CD4-positive, alpha-beta memory T cell (primary cell): Measurements from ENCODE around the gene SRRM5. TPM values are rescaled to one million over a fixed set of nuclear protein-coding genes. Genes with fewer than 3 reads are reported as not detected.

Source experiments
- CTCF ChIA-PET: fragments of 350-600 bp; sonication (Branson Sonifier 250); formaldehyde crosslinking; loops from one replicate; lab custom pipeline; 2021; ENCODE audit warnings: inconsistent platforms; ENCODE audit not compliant: partially characterized antibody; lab: Charles Lee
- POLR2A ChIA-PET: fragments of 350-600 bp; sonication (Branson Sonifier 250); formaldehyde crosslinking; loops from one replicate; lab custom pipeline; 2021; ENCODE audit not compliant: partially characterized antibody; lab: Charles Lee
- DNase-seq, 5 donors: peaks; one replicate each; pipeline versions ENCODE4 v3.0.0 to v3.0.0-alpha.2; 2020 to 2022; ENCODE audit warnings: mixed read lengths in 1 of 5
- H3K27ac ChIP-seq: one replicate; pipeline ENCODE4 v1.7.0; 2013; ENCODE audit warnings: low read depth, low read length
- H3K27me3 ChIP-seq: 2 replicates; pipeline ENCODE4 v1.7.0; 2013; ENCODE audit warnings: mild to moderate bottlenecking, low read length, moderate library complexity; ENCODE audit not compliant: insufficient read depth
- H3K36me3 ChIP-seq: 2 replicates; pipeline ENCODE4 v1.7.0; 2013; ENCODE audit warnings: mild to moderate bottlenecking, low read length, moderate library complexity; ENCODE audit not compliant: insufficient read depth
- H3K4me1 ChIP-seq: 2 replicates; pipeline ENCODE4 v1.7.0; 2013; ENCODE audit warnings: mild to moderate bottlenecking, low read length, moderate library complexity; ENCODE audit not compliant: insufficient read depth
- H3K4me3 ChIP-seq, 2 donors: one replicate each; pipeline ENCODE4 v1.7.0; 2013; ENCODE audit warnings: low read length in 2 of 2, mild to moderate bottlenecking in 1 of 2
- H3K9me3 ChIP-seq, 2 donors: one replicate each; pipeline ENCODE4 v1.7.0; 2013; ENCODE audit warnings: low read length in 2 of 2, control low read depth in 1 of 2; ENCODE audit not compliant: control insufficient read depth in 1 of 2
- H3K27ac Mint-ChIP-seq, 7 donors: one replicate each; pipeline ENCODE4 v1.8.0; 2020 to 2021; ENCODE audit warnings: mixed read lengths in 7 of 7, mild to moderate bottlenecking in 6 of 7, inconsistent platforms in 3 of 7, moderate library complexity in 3 of 7
- H3K27me3 Mint-ChIP-seq, 2 donors: one replicate each; pipeline ENCODE4 v1.8.0; 2020 to 2021; ENCODE audit warnings: mixed read lengths in 2 of 2
- H3K36me3 Mint-ChIP-seq, 2 donors: one replicate each; pipeline ENCODE4 v1.8.0; 2020 to 2021; ENCODE audit warnings: mixed read lengths in 2 of 2, inconsistent platforms in 1 of 2, mild to moderate bottlenecking in 1 of 2
- H3K4me1 Mint-ChIP-seq, 4 donors: one replicate each; pipeline ENCODE4 v1.8.0; 2020 to 2021; ENCODE audit warnings: mixed read lengths in 4 of 4, mild to moderate bottlenecking in 1 of 4
- H3K4me3 Mint-ChIP-seq, 8 donors: one replicate each; pipeline ENCODE4 v1.8.0; 2020 to 2021; ENCODE audit warnings: mixed read lengths in 8 of 8, mild to moderate bottlenecking in 7 of 8, moderate library complexity in 6 of 8, inconsistent platforms in 3 of 8
- H3K9me3 Mint-ChIP-seq, 8 donors: one replicate each; pipeline ENCODE4 v1.8.0; 2020 to 2021; ENCODE audit warnings: mixed read lengths in 8 of 8, mild to moderate bottlenecking in 5 of 8, inconsistent platforms in 3 of 8, moderate library complexity in 1 of 8
- intact Hi-C: fragments of 100-400 bp; cut with micrococcal nuclease; formaldehyde crosslinking; loops from one replicate; pipeline ENCODE4 v1.15.1; 2023
- polyA plus RNA-seq, 2 donors: library from polyadenylated mRNA; unstranded; fragments of 300-500 nt; fragmentation: Illumina TruSeq; gene quantifications; one replicate each; pipeline ENCODE4 v1.2.3, GENCODE V29; 2021
- total RNA-seq, 2 experiments: library from RNA; stranded (reverse); gene quantifications; one replicate each; pipeline ENCODE4 v1.2.3, GENCODE V29; 2021

Gene SRRM5
- total and polyA plus RNA-seq, 4 experiments from 2014 or later: 0.10 to 0.99 (median 0.83) TPM; not detected in 1

GRCh38 chr19:43575955-43576878 is 35.7 kb upstream of the SRRM5 start:
- Histone ChIP-seq H3K9me3 (no peaks in the 10 kb centered on the region), H3K4me1 (peaks cover 23% of the 10 kb centered on the region), H3K27me3 (no peaks in the 10 kb centered on the region), H3K27ac (peak overlapping the region; percentile 42), H3K36me3 (no peaks in the 10 kb centered on the region), H3K4me3 (peak overlapping the region in 1 of 2 donors; percentile 58)
- peaks cover 15 to 65% (median 31%) of the 10 kb centered on the region in 4 donors for H3K4me1 Mint-ChIP-seq
- H3K4me3 Mint-ChIP-seq: peak overlapping the region; percentile 61 to 97 (median 96)
- peaks cover 0 to 2% of the 10 kb centered on the region in 2 donors for H3K27me3 Mint-ChIP-seq
- no peak for DNase-seq
- H3K36me3 Mint-ChIP-seq: peaks cover 5 to 18% of the 10 kb centered on the region in 2 donors
- H3K27ac Mint-ChIP-seq: peak overlapping the region; percentile 68 to 99 (median 98)
- POLR2A ChIA-PET: interaction anchor here (3.3 to 4.1 kb wide), 3 partner anchors 13 to 21 kb away, joined by 25 to 49 read pairs (median 29); partner anchors contain the start of genes IRGQ and ZNF576
- intact Hi-C loops: loop anchor here (1.0 to 5.0 kb wide), 5 partner anchors 14 to 72 kb away; partner anchors contain the start of genes IRGQ, PHLDB3, ZNF428 and ZNF575
- no peaks in the 10 kb centered on the region for H3K9me3 Mint-ChIP-seq
- CTCF ChIA-PET: interaction anchor here (1.9 to 3.3 kb wide), 3 partner anchors 11 to 20 kb away, joined by 5 to 48 read pairs (median 31); partner anchors contain the start of genes IRGQ and ZNF576

DNA sequence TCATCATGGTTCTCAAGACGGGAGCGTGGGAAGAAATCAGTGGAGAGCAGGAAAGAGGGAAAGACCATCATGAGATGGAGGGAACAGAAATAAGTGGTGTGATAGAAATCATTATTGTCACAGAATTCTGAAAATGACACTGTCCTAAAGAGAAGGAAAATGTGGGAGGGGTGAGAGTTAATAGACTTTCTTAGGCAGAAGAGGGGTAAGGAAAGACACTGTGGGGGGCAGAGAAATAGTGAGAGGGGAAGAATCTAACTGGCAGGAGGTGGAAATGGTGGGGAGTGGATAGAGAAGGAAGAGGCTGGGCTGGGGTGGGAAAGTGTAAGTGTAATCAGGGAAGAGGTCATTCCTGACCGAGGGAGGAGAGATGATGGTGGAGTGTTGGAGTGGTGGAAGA is 33.1 kb upstream of the SRRM5 start:
- intact Hi-C loops: loop anchor here (5.0 kb wide), 1 partner anchor 46 kb away; the partner anchor contains the start of gene ZNF575

DNA sequence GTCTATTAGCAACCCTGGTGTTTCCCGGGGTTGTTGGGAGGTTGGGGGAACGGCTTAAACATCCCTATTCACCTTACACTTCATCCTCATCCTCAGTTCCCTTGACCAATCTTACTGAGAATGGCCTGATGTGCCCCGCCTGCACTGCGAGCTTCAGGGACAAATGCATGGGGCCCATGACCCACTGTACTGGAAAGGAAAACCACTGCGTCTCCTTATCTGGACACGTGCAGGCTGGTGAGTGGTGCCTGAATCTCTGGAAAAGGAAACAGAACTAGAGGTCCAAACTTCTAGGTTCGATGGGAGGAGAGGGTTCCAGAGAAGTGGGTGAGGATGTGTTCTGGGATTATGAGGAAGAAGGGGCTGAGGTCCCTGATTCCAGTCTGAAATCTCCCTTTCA is 30.4 kb upstream of the SRRM5 start:
- intact Hi-C loops: no loop called here

More for the DNA sequence above, 33.1 kb upstream of the SRRM5 start:
- H3K9me3 ChIP-seq: no peaks in the 10 kb centered on the region
- H3K27ac Mint-ChIP-seq: peak overlapping the region in 6 of 7 donors; percentile 17 to 84 (median 75)
- peaks cover 0 to 9% of the 10 kb centered on the region in 2 donors for H3K36me3 Mint-ChIP-seq
- no peak for DNase-seq
- no peaks in the 10 kb centered on the region for H3K36me3 ChIP-seq
- no peaks in the 10 kb centered on the region for H3K9me3 Mint-ChIP-seq
- H3K4me1 ChIP-seq: peaks cover 16% of the 10 kb centered on the region
- CTCF ChIA-PET: interaction anchor here (0.7 to 2.0 kb wide), 3 partner anchors 16 to 49 kb away, joined by 3 to 10 read pairs (median 5); no protein-coding TSS in a partner anchor
- POLR2A ChIA-PET: no interaction called here
- H3K4me1 Mint-ChIP-seq: peaks cover 10 to 46% (median 19%) of the 10 kb centered on the region in 4 donors
- H3K4me3 Mint-ChIP-seq: peak overlapping the region in 4 of 8 donors; percentile 17 to 52 (median 40)
- H3K27me3 ChIP-seq: no peaks in the 10 kb centered on the region
- H3K4me3 ChIP-seq: no peak overlapping the region
- H3K27me3 Mint-ChIP-seq: peaks cover 0 to 2% of the 10 kb centered on the region in 2 donors
- H3K27ac ChIP-seq: no peak overlapping the region

GRCh38 chr19:43582495-43582894 is 29.4 kb upstream of the SRRM5 start:
- Mint-ChIP-seq H3K9me3 (no peaks in the 10 kb centered on the region), H3K36me3 (peaks cover 0 to 2% of the 10 kb centered on the region in 2 donors), H3K4me1 (peaks cover 3 to 29% (median 14%) of the 10 kb centered on the region in 4 donors), H3K27me3 (peaks cover 0 to 2% of the 10 kb centered on the region in 2 donors), H3K4me3 (no peak overlapping the region), H3K27ac (peak overlapping the region in 1 of 7 donors; percentile 25)
- ChIA-PET CTCF (interaction anchor here (0.6 to 2.7 kb wide), 3 partner anchors 12 to 27 kb away, joined by 3 to 8 read pairs (median 6); no protein-coding TSS in a partner anchor), POLR2A (no interaction called here)
- intact Hi-C loops: no loop called here
- Histone ChIP-seq H3K27ac (no peak overlapping the region), H3K36me3 (no peaks in the 10 kb centered on the region), H3K9me3 (no peaks in the 10 kb centered on the region), H3K4me3 (no peak overlapping the region), H3K4me1 (no peaks in the 10 kb centered on the region), H3K27me3 (no peaks in the 10 kb centered on the region)
- no peak for DNase-seq

More for the DNA sequence above, 30.4 kb upstream of the SRRM5 start:
- Mint-ChIP-seq H3K27me3 (peaks cover 0 to 2% of the 10 kb centered on the region in 2 donors), H3K9me3 (no peaks in the 10 kb centered on the region), H3K4me1 (peaks cover 4 to 34% (median 14%) of the 10 kb centered on the region in 4 donors), H3K36me3 (peaks cover 0 to 2% of the 10 kb centered on the region in 2 donors), H3K4me3 (peak overlapping the region in 1 of 8 donors; percentile 39), H3K27ac (peak overlapping the region in 1 of 7 donors; percentile 25)
- Histone ChIP-seq H3K27me3 (no peaks in the 10 kb centered on the region), H3K9me3 (no peaks in the 10 kb centered on the region), H3K27ac (no peak overlapping the region), H3K4me1 (peaks cover under 1% of the 10 kb centered on the region), H3K4me3 (no peak overlapping the region), H3K36me3 (no peaks in the 10 kb centered on the region)
- POLR2A ChIA-PET: no interaction called here
- DNase-seq: no peak
- CTCF ChIA-PET: interaction anchor here (2.7 kb wide), 1 partner anchor 13 kb away, joined by 8 read pairs; no protein-coding TSS in a partner anchor

- DNase-seq: no peak
- H3K4me1 Mint-ChIP-seq: peaks cover 4 to 23% (median 12%) of the 10 kb centered on the region in 4 donors
- H3K27ac ChIP-seq: no peak overlapping the region
- intact Hi-C loops: no loop called here
- H3K4me3 ChIP-seq: no peak overlapping the region
- H3K4me3 Mint-ChIP-seq: no peak overlapping the region
- H3K27me3 Mint-ChIP-seq: no peaks in the 10 kb centered on the region
- ChIA-PET POLR2A (interaction anchor here (0.8 to 1.4 kb wide), 4 partner anchors 11 to 80 kb away, joined by 3 read pairs; partner anchors contain the start of genes IRGQ, PHLDB3 and ZNF575), CTCF (interaction anchor here (1.1 to 2.1 kb wide), 3 partner anchors 10 to 31 kb away, joined by 5 to 8 read pairs (median 7); no protein-coding TSS in a partner anchor)
- no peaks in the 10 kb centered on the region for H3K4me1 ChIP-seq
- H3K9me3 ChIP-seq: no peaks in the 10 kb centered on the region
- H3K27ac Mint-ChIP-seq: peak overlapping the region in 6 of 7 donors; percentile 16 to 87 (median 76)
- H3K36me3 ChIP-seq: no peaks in the 10 kb centered on the region
- peaks cover under 1 to 4% of the 10 kb centered on the region in 2 donors for H3K36me3 Mint-ChIP-seq
- no peaks in the 10 kb centered on the region for H3K27me3 ChIP-seq
- no peaks in the 10 kb centered on the region for H3K9me3 Mint-ChIP-seq
Measured at GRCh38 chr19:43584484-43584883, 27.4 kb upstream of the SRRM5 start.

GRCh38 chr19:43586346-43586745 is 25.5 kb upstream of the SRRM5 start:
- no peak overlapping the region for H3K27ac ChIP-seq
- POLR2A ChIA-PET: no interaction called here
- Mint-ChIP-seq H3K36me3 (peaks cover 3 to 10% of the 10 kb centered on the region in 2 donors), H3K4me1 (peaks cover 3 to 24% (median 12%) of the 10 kb centered on the region in 4 donors), H3K4me3 (no peak overlapping the region), H3K27ac (peak overlapping the region in 2 of 7 donors; percentile 18 to 32), H3K9me3 (no peaks in the 10 kb centered on the region), H3K27me3 (no peaks in the 10 kb centered on the region)
- H3K4me3 ChIP-seq: no peak overlapping the region
- intact Hi-C loops: no loop called here
- no peaks in the 10 kb centered on the region for H3K36me3 ChIP-seq
- no peaks in the 10 kb centered on the region for H3K4me1 ChIP-seq
- no peaks in the 10 kb centered on the region for H3K9me3 ChIP-seq
- no peaks in the 10 kb centered on the region for H3K27me3 ChIP-seq
- CTCF ChIA-PET: interaction anchor here (1.2 kb wide), 1 partner anchor 11 kb away, joined by 5 read pairs; the partner anchor contains the start of genes PINLYP and XRCC1
- DNase-seq: no peak
